ENCODE data around the gene ARMH3.

Gene ARMH3

DNA sequence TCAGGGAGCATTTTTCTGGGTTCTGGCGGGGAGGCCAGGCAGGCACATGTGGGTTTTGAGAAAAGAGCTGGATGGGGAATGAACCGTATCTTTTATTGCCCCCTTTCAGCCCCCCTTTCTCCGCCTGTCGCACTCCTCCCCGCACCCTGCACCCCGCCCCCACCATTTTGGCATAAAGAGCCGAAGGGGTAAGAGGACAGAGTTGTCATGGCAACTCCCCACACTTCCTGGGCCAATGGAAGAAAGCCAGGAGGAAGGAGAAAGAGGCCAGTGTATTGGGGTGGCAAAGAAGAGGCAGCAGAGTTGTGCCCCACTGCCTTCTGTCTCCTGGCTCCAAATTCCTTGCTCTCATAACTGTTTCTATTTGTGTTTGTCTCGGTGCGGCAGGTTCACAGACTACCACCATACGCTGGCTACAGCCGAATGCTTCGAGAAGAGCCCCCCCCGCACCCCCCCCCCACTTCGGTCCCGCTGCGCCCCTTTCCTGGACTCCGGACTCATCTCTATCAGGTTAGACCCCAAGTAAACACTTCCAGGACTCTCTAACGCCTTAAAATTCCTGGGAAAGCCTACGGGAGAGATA is 215.8 kb downstream of the ARMH3 start:
- TF ChIP-seq, protein P1, sequence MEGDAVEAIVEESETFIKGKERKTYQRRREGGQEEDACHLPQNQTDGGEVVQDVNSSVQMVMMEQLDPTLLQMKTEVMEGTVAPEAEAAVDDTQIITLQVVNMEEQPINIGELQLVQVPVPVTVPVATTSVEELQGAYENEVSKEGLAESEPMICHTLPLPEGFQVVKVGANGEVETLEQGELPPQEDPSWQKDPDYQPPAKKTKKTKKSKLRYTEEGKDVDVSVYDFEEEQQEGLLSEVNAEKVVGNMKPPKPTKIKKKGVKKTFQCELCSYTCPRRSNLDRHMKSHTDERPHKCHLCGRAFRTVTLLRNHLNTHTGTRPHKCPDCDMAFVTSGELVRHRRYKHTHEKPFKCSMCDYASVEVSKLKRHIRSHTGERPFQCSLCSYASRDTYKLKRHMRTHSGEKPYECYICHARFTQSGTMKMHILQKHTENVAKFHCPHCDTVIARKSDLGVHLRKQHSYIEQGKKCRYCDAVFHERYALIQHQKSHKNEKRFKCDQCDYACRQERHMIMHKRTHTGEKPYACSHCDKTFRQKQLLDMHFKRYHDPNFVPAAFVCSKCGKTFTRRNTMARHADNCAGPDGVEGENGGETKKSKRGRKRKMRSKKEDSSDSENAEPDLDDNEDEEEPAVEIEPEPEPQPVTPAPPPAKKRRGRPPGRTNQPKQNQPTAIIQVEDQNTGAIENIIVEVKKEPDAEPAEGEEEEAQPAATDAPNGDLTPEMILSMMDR (IDR thresholded peaks at IDR 0.05; ENCODE audit: low read length, missing control alignments): no peak
- peak; percentile 33 for DNase-seq (ENCODE audit: low read depth)

DNA sequence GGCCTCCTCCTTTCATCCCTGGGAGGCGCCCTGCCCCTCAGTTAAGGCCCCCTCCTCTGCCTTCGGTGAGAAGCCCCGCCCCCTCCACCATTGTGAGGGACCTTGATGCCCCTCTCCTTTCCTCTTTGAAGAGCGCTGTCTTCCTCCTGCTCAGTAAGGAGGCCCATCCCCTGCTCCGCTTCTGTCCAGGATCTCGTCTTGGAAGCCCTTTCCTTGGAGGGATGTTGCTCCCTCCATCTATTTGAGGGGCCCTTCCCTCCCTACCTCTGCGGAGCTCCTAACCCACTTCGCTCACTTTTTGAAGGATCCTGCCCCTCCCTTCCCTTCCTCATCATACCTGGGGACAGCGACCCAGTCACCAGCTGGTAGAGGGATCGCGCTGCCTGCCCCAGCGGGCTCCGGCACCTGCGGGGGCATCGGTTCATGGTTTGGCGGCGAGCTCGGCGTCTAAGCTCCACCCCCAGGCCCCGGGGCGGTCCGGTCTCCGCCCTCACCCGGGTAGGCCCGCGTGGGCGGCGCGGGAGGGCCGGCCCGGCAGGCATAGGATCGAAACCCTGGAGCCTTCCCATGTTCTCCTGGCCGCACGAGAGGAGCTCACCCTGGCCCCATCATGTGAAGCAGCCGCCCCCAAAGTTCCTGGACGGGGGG is 216.4 kb downstream of the ARMH3 start:
- TF ChIP-seq, protein P1 (IDR thresholded peaks at IDR 0.05; ENCODE audit: low read length, missing control alignments): no peak
- H3K4me3 ChIP-seq (replicated peaks; ENCODE audit: low read depth, low read length): peak overlapping the region; percentile 32
- peak; percentile 42 for DNase-seq (ENCODE audit: low read depth)

More for the DNA sequence above, 215.8 kb downstream of the ARMH3 start:
- H3K4me3 ChIP-seq (replicated peaks; ENCODE audit: low read depth, low read length): peak overlapping the region; percentile 32

DNA sequence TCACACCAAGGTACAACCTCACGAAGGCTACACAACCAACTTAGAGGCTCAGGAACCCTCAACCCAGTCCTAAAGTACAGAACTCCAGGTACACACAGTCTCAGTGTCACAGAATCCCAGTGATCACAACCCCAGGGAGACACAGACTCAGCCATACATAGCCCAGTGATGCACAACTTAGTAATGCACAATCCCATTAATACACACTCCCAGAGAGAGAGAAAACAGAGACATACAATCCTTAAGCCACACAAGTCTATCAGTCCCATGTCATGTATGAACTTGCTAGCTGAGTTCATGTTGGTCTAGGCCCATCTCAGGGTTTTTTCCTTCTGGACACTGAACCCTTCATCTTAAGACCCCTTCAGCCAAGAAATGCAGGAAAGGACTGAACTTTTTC is 217.0 kb downstream of the ARMH3 start:
- TF ChIP-seq, protein P1 (IDR thresholded peaks at IDR 0.05; ENCODE audit: low read length, missing control alignments): no peak
- DNase-seq (ENCODE audit: low read depth): no peak
- no peak overlapping the region for H3K4me3 ChIP-seq (replicated peaks; ENCODE audit: low read depth, low read length)

DNA sequence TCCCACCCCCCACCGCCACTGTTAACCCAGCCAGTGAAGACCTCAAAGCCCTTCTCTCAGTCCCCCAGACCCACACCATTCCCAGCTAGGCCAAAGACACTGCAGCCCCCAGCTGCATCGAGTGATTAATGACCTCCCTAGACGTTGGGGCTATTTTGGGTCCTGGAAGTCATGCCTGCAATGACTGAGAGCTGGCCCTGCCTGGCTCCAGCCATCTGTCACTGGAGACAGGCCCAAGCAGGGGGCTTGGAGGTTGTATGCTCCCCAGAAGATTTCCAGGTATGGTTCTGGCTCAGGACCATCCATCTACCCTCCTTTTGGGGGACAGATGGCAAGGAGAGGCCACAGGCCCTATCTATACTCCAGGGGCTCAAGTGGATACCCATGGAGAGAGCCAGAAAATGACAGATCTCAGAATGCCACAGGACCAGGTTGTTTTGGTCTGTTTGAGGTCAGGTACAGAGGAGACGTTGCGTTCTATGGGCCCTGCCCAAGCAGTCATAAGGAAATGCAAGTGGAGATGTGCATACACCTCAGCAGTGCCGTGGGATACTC is 217.5 kb downstream of the ARMH3 start:
- no peak overlapping the region for H3K4me3 ChIP-seq (replicated peaks; ENCODE audit: low read depth, low read length)
- DNase-seq (ENCODE audit: low read depth): no peak
- TF ChIP-seq, protein P1 (IDR thresholded peaks at IDR 0.05; ENCODE audit: low read length, missing control alignments): no peak

DNA sequence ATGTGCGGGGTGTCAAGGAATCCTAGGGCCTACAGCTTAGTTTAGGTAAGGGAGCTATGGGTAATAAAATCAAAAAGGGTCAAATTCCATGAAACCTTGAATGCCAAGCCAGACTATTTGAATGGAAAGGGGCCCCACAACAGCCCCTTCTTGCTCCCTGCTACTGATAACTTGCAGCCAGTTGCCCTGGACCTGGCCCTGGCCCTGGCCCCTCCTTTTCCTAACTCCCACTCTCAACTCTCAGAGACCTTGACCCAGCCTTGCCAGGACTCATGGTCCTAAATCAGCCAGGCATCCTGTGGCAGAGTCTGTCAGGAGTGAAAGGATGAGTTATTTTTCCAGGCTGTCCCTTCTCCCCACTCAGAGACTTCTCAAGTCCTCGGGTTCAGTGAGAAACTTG is 218.2 kb downstream of the ARMH3 start:
- no peak overlapping the region for H3K4me3 ChIP-seq (replicated peaks; ENCODE audit: low read depth, low read length)
- TF ChIP-seq, protein P1 (IDR thresholded peaks at IDR 0.05; ENCODE audit: low read length, missing control alignments): no peak
- no peak for DNase-seq (ENCODE audit: low read depth)

DNA sequence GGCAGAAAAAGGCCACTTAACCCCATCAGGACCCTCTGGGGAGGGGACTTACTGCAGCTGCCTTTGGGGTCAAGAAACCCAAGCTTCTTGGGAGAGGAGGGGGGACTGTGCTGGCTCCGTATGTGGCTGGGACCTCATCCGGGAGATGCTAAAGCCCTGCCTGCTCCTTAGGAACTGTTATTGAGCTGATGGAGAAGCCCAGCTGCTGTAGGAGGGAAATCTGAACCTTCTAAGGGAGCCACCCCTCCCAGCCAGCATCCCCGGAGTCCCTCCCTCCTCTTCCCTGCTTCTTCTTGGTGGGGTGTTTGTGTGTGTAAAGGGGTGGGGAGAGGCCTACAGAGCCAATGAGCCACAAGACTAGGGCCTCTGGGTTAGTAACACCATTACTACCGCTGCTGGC is 220.6 kb downstream of the ARMH3 start:
- no peak overlapping the region for H3K4me3 ChIP-seq (replicated peaks; ENCODE audit: low read depth, low read length)
- TF ChIP-seq, protein P1 (IDR thresholded peaks at IDR 0.05; ENCODE audit: low read length, missing control alignments): no peak
- no peak for DNase-seq (ENCODE audit: low read depth)
